ENCODE measurements around the gene RAD51C.

The RAD51C gene

GRCh38 chr17:58722696-58723095 is 30.3 kb downstream of the RAD51C start:
- TF ChIP-seq EZH2 (IDR thresholded peaks at IDR 0.05; ENCODE audit: borderline replicate concordance, low read length) (no peak), CTCF (IDR thresholded peaks at IDR 0.05; ENCODE audit: low read length) (no peak)
- no peaks in the 10 kb centered on the region for H3K9me3 ChIP-seq (ENCODE audit: low read length)
- H3K4me1 ChIP-seq (ENCODE audit: insufficient read depth, low read length, severe bottlenecking): no peaks in the 10 kb centered on the region
- no peaks in the 10 kb centered on the region for H3K9me2 ChIP-seq (ENCODE audit: low read depth, low read length)
- no peaks in the 10 kb centered on the region for H4K20me1 ChIP-seq (ENCODE audit: insufficient read depth, low read length)
- H3K27ac ChIP-seq (ENCODE audit: low read depth, low read length, poor library complexity, severe bottlenecking): no peak overlapping the region
- no peak overlapping the region for H3K4me3 ChIP-seq (ENCODE audit: low read depth, low read length, poor library complexity, severe bottlenecking)
- no peak overlapping the region for H3K9ac ChIP-seq (ENCODE audit: low read length)
- no peaks in the 10 kb centered on the region for H3K79me2 ChIP-seq (ENCODE audit: insufficient read depth, low read length)
- no peak overlapping the region for H3K4me2 ChIP-seq (ENCODE audit: low read length)
- H3K27me3 ChIP-seq (ENCODE audit: insufficient read depth, low read length): no peaks in the 10 kb centered on the region
- peaks cover 41% of the 10 kb centered on the region; the same call in 1 of the 2 replicates for H3K36me3 ChIP-seq (ENCODE audit: insufficient read depth, low read length)
- no peak overlapping the region for H2AFZ ChIP-seq (ENCODE audit: low read length)
- H3F3A ChIP-seq (ENCODE audit: insufficient read depth, low read length): no peaks in the 10 kb centered on the region

DNA sequence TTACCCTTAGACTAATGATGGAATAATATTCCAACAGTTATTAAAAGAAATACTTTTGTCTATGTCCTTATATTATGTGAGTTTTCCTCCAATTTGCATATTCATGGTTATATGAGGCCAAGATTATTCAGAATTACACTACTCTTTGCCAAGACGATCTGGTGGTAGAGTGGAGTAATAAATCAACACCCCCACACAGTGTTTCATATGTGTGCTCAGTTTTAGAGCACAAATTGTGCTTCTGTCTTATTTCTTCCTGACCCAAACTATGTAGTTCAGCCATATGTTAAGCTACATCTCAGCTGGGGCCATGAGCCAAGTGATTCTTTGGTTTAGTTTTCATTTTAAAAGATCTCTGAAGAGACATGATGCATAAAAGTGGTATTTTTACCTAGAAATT is 36.4 kb downstream of the RAD51C start:
- no peak for TF ChIP-seq CTCF (IDR thresholded peaks at IDR 0.05; ENCODE audit: low read length)
- TF ChIP-seq EZH2 (IDR thresholded peaks at IDR 0.05; ENCODE audit: borderline replicate concordance, low read length): no peak
- no peaks in the 10 kb centered on the region for H3K9me3 ChIP-seq (ENCODE audit: low read length)
- H3F3A ChIP-seq (ENCODE audit: insufficient read depth, low read length): 0 out of 2 replicates have a peak, but pooled peaks cover 2% of the 10 kb centered on the region
- H4K20me1 ChIP-seq (ENCODE audit: insufficient read depth, low read length): no peaks in the 10 kb centered on the region
- H3K4me2 ChIP-seq (ENCODE audit: low read length): no peak overlapping the region
- no peak overlapping the region for H2AFZ ChIP-seq (ENCODE audit: low read length)
- no peak overlapping the region for H3K4me3 ChIP-seq (ENCODE audit: low read depth, low read length, poor library complexity, severe bottlenecking)
- no peaks in the 10 kb centered on the region for H3K4me1 ChIP-seq (ENCODE audit: insufficient read depth, low read length, severe bottlenecking)
- no peak overlapping the region for H3K9ac ChIP-seq (ENCODE audit: low read length)
- H3K27ac ChIP-seq (ENCODE audit: low read depth, low read length, poor library complexity, severe bottlenecking): no peak overlapping the region
- H3K27me3 ChIP-seq (ENCODE audit: insufficient read depth, low read length): no peaks in the 10 kb centered on the region
- peaks cover 18% of the 10 kb centered on the region; the same call in 1 of the 2 replicates for H3K36me3 ChIP-seq (ENCODE audit: insufficient read depth, low read length)
- no peaks in the 10 kb centered on the region for H3K79me2 ChIP-seq (ENCODE audit: insufficient read depth, low read length)
- no peaks in the 10 kb centered on the region for H3K9me2 ChIP-seq (ENCODE audit: low read depth, low read length)

DNA sequence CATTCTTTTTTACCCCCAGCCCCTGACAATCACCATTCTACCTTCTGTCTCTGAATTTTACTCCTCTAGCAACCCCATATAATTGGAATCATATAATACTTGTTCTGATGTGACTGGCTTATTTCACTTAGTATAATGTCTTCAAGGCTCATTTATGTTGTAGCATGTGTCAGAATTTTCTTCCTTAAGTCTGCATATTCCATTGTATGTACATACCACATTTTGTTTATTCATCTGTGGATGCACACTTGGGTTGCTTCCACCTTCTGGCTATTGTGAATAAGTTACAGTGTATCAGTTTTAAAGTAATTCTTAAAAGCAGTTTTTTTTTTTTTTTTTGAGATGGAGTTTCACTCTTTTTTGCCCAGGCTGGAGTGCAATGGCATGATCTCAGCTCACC is 38.5 kb downstream of the RAD51C start:
- H3K9me3 ChIP-seq (ENCODE audit: low read length): no peaks in the 10 kb centered on the region
- H3K9ac ChIP-seq (ENCODE audit: low read length): no peak overlapping the region
- 0 out of 2 replicates have a peak, but pooled peaks cover 2% of the 10 kb centered on the region for H3F3A ChIP-seq (ENCODE audit: insufficient read depth, low read length)
- no peaks in the 10 kb centered on the region for H3K9me2 ChIP-seq (ENCODE audit: low read depth, low read length)
- no peaks in the 10 kb centered on the region for H3K27me3 ChIP-seq (ENCODE audit: insufficient read depth, low read length)
- no peaks in the 10 kb centered on the region for H3K4me1 ChIP-seq (ENCODE audit: insufficient read depth, low read length, severe bottlenecking)
- H4K20me1 ChIP-seq (ENCODE audit: insufficient read depth, low read length): no peaks in the 10 kb centered on the region
- H2AFZ ChIP-seq (ENCODE audit: low read length): no peak overlapping the region
- no peak overlapping the region for H3K4me3 ChIP-seq (ENCODE audit: low read depth, low read length, poor library complexity, severe bottlenecking)
- H3K36me3 ChIP-seq (ENCODE audit: insufficient read depth, low read length): no peaks in the 10 kb centered on the region
- H3K79me2 ChIP-seq (ENCODE audit: insufficient read depth, low read length): no peaks in the 10 kb centered on the region
- no peak overlapping the region for H3K27ac ChIP-seq (ENCODE audit: low read depth, low read length, poor library complexity, severe bottlenecking)
- no peak overlapping the region for H3K4me2 ChIP-seq (ENCODE audit: low read length)
- TF ChIP-seq CTCF (IDR thresholded peaks at IDR 0.05; ENCODE audit: low read length) (no peak), EZH2 (IDR thresholded peaks at IDR 0.05; ENCODE audit: borderline replicate concordance, low read length) (no peak)

Measured in OCI-LY1 (cell line).